GM19193 (cell line): Measurements from ENCODE around the gene FAM240A.

Experiments
- POLR2A ChIP-seq: IDR thresholded peaks from 4 replicates; pipeline ENCODE4 v1.6.1; 2011; ENCODE audit not compliant: insufficient read depth, insufficient read length; ENCODE audit errors: extremely low read depth

Gene FAM240A

DNA sequence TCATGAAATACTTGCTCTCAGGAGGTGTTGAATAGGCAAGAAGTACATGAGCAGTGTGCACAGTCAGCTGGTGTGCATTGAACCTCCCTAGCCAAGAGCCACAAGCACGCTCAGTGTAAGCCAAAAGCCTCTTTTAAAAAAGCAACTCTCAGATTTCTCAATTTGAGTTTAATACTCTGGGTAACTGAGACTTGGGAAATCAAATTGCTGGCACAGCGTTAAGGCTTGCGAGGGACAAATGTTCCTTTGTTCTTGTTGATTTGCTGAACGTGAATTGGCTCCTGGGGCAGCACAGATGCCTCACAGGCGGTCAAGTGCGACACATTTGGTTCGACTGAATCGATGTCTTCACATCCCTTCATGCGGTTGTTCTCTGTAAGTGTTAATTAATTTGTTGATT, at the start of gene FAM240A:
TSS of gene FAM240A (plus strand) at position 202 of the 400 bp plus-strand sequence. CDS start at position 361, 159 bp downstream.
- no peak for TF ChIP-seq POLR2A

DNA sequence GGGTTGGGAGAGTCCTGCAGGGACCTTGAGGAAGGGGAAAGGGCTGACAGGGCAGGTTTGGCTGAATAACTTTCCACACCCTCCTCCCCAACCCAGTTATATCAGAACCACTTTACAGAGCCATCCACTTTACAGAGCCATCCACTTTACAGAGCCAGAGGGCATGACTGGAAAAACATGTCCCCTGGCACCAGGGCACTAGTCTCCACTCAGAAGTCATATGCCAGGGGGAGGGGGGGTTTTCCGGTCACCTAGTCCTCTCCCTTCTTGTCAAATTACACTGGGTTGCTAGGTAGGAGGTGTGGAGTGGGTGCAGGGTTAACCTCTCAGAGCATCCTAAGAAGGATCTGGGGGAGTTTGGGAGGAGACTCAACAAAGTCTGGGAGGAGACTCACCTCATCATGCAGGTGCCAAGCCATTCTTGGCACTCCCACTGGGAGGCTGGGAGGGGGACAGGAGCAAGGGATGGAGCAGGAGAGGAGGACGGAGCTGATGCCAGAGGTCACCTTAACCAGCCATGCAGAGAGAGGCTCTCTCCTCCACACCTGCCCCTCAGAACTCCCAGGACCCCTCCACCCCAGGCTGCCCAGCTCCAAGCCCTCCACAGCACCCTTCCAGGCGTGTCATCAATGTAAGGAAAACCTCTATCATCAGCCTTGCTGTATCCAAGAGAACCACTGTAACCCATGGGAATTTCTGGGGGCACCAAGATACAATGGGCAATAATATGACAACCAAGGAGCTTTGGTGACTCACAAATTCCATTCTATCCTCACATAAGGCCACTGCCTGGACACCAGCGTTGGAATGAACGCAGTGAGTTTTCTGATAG, 47.9 kb upstream of the FAM240A start:
- TF ChIP-seq POLR2A, result no peak

DNA sequence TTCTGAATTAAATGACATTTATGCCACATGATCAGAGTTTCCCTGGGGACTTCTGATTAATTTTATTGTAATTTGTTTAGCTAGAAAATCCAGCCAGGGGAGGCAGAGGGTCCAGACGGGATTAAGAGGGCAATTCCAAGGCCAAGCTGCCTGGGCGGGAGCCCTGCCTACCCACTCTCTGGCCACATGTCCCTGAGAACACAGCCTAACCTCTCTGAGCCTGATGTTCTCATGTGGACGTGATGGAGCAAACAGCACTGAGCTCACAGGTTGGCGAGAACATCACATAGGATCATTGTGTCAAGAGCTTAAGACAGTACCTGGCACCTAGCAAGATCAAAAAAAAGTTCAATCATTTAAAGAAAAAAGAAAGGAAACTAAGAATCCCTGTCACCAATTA, 47.2 kb upstream of the FAM240A start:
- TF ChIP-seq POLR2A, result no peak

- TF ChIP-seq POLR2A, result no peak
Measured at GRCh38 chr3:46565607-46566039, 46.7 kb upstream of the FAM240A start.

- no peak for TF ChIP-seq POLR2A
Measured at GRCh38 chr3:46566040-46566641, 46.2 kb upstream of the FAM240A start, which contains the start of gene LRRC2. LRRC2 (minus strand) TSS chr3:46566302; CDS start chr3:46551591, 14,711 bp downstream.

GRCh38 chr3:46571684-46572083, 40.6 kb upstream of the FAM240A start:
- no peak for TF ChIP-seq POLR2A

DNA sequence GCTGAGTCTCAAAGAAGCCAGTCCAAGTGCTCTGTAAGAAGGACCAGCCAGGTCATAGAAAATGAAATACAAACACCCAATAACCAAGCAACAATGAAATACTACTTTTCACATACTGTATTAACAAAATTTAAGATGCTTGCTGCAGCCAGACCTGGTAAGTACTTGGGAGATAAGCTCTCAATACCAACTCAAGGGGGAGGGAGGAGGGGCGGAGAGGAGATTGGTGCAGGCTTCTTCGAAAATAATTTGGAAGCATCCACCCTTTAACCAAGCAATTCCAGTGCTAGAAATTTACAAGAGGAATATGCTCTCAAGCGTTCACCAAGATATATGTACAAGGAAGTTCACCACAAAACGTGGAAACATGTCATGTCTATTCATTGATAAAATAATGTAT, 38.6 kb upstream of the FAM240A start:
- TF ChIP-seq POLR2A, result no peak

GRCh38 chr3:46574243-46574646, 38.1 kb upstream of the FAM240A start:
- no peak for TF ChIP-seq POLR2A

DNA sequence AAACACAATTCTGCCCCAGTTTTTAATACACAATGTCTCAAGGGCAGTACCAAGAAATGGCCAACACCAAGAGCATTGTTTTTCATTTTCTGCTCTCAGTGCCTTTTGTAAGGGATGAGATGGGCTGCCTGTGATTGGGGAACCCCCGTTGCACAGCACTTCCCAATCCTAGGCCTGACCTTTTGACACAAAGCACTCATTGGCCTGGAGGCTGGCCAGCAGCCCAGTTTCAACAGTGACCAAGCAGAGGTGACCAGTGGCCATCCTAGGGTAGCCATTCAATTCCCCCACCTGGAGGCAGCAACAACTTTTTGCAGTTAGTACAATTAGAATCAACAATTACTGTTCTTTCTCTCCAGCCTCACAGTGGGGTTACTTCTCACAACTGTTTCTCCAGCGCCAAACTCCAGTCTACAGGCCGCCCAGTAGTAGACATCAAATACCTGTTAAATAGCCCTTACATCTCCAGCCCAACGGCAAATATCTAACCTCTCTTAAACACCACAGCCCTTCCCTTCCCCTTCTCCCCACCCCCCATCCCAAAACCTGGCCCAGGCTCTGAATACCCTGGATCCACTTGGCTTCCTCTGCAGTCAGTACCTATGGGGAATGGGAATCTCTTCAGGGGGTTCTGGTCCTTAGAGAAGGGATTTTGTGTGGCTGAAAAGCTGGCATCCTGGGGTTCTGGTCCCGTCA, 37.3 kb upstream of the FAM240A start:
- no peak for TF ChIP-seq POLR2A

GRCh38 chr3:46575577-46576222, 36.6 kb upstream of the FAM240A start:
- TF ChIP-seq POLR2A, result no peak

DNA sequence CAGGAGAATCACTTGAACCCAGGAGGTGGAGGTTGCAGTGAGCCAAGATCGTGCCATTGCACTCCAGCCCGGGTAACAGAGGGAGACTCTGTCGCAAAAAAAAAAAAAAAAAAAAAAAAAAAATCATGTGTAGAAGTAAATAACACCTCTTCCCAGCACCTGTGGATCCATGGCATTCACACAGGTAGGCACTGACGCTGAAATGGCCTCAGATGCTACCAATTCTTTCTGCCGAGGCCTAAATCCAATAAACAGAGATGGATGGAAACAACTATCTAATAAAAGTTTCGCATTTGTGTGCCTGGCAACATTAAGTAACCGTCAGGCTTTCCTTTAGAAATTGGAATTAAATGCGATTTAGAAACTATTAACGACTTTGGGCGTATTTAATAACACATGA, 35.9 kb upstream of the FAM240A start:
- TF ChIP-seq POLR2A, result no peak

DNA sequence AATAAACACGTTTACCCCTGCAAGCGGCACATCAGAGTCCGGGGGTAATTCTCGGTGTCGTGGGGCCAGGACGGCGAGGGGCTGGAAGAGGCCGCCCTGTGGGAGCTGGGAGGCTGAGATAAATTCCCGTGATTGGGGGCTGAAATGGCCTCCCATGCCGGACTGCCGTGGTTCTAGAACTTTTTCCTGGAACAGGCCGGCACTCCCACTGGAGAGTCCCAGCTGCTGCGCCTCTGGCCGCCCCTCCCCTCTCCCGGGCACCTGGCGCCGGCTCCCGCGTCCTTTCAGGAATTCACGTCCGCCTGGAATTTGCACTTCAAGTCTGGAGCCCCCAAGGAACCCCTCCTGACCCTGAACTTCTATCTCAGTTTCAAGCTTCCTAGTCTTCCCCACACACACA, 35.4 kb upstream of the FAM240A start:
- TF ChIP-seq POLR2A, result no peak

- TF ChIP-seq POLR2A, result no peak
Measured at GRCh38 chr3:46578973-46579755, 33.2 kb upstream of the FAM240A start.

GRCh38 chr3:46579756-46580286, 32.5 kb upstream of the FAM240A start:
- TF ChIP-seq POLR2A, result no peak

DNA sequence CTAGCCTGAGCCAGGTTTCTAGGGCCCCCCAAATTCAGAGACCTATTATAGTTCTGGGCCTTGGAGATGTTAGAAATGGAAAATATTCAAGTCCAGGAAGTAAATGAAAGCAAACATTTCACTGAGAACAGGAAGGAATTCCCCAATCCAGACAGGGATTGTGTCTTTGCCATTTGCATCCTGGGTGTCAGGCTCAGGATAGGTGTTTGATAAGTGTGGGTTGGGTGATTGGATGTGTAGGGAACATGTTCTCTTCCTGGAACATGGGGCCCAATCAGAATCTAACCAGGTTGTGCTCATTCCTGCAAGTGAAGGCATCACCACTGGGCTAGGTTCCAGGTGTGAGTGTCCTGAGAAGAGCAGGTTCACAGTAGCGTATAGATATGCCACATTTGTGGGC, 31.6 kb upstream of the FAM240A start:
- TF ChIP-seq POLR2A, result no peak
